T-helper 1 cell (primary cell): Measurements from ENCODE around the gene UBXN4.
"Not testable (repeated sequence)": the region's sequence is repeated elsewhere in the genome, so short reads cannot be mapped to it uniquely, and the experiment has no call there.

Experiments
- DNase-seq, 5 donors: peaks; one replicate each; pipeline ENCODE4 v3.0.0-alpha.2; 2012 to 2020

Gene UBXN4

GRCh38 chr2:135768863-135769262 is 27.2 kb downstream of the UBXN4 start:
- no peak for DNase-seq

DNA sequence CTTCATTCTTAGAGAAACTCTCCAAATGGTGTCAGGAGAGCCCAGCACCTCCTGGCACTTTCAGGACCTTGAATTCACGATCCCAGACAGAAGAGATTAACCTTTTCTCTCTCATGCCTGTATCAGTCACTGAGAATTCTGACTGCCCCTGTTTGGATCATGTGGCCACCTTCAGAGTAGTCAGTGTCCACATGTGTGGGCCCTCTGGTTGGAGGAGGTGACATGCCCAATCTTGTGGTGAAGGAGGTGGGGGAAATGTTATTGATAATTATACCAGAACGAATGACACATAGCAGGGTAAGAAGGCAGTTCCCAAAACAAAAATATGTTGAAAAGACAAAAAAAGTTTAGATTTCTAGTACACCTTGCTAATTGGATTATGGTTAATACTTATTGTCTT is 31.7 kb downstream of the UBXN4 start:
- DNase-seq = no peak

GRCh38 chr2:135773917-135774316 is 32.3 kb downstream of the UBXN4 start:
- DNase-seq = no peak

- DNase-seq = no peak
Measured at GRCh38 chr2:135775420-135775819, 33.8 kb downstream of the UBXN4 start.

DNA sequence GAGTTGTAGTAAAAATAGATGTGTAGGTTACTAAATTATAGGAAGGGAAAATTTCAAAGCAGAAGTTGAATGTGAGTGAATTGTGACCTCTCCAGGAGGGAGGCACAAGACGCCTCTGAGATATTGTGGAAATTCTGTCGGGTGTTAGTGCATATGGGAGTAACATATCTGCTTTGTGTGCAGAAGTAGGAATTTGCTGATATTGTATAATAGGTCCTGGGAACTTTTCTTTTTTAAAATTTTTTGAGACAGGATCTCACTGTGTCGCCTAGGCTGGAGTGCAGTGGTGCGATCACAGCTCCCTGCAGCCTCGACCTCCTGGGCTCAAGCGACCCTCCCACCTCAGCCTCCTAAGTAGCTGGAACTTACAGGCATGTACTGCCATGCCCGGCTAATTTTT is 34.7 kb downstream of the UBXN4 start:
- no peak for DNase-seq

DNA sequence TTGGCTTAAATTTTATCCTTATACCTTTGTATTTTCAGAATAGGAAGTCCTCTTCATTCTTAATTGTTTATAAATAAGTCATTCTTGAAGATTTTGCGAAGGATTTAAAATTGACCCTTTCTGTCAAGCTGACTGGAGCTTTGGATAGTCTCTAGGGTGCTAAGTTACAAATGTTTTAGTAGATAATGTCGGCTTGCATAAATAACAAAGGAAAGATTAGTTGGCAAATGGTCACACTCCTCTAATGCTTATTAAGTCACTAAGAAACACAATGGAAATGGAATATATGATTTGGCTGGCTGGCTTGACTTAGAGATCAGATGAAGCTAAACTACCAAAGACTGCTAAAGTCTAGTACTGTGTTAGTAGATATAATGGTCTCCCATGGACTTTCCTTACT is 40.6 kb downstream of the UBXN4 start:
- no peak for DNase-seq

- DNase-seq = no peak
Measured at GRCh38 chr2:135783439-135783838, 41.8 kb downstream of the UBXN4 start.

DNA sequence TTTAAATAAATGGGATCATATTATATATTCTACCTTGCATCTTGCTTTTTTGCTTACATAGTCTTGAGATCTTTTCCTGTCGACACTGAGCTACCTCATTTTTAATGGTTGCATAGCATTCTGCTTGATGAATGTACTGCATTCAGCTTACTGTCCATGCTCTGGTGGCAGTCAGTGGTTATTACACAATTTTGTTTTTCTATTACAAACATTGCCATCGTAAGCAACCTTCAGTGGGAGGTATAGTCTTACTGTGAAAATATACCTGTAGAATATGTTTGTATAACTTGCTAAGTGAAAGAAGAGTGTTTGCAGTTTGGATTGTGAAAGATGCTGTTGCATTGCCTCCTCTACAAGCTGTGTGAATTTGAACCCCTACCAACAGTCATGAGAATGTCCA is 43.4 kb downstream of the UBXN4 start:
- no peak for DNase-seq

DNA sequence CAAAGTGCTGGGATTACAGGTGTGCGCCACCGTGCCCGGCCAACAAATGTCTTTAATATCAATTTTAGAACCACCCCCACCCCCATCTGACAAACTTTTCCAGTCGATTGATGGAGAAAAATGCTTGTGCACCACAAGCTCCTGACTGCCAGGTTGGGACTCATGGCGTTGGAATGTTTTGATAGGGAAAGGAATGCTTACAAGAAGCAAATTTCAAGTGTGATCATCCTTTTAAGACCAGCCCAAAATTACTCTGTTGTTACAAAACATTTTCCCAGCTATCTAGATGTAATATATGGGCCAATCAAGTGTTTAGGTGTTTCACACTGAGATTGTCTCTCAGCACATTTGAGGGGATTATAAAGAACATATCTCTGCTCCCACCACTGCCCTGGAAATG is 45.2 kb downstream of the UBXN4 start:
- DNase-seq = no peak

- no peak for DNase-seq
Measured at GRCh38 chr2:135790423-135790822, 48.8 kb downstream of the UBXN4 start.

- DNase-seq = no peak
Measured at GRCh38 chr2:135791418-135792190, 49.9 kb downstream of the UBXN4 start.

DNA sequence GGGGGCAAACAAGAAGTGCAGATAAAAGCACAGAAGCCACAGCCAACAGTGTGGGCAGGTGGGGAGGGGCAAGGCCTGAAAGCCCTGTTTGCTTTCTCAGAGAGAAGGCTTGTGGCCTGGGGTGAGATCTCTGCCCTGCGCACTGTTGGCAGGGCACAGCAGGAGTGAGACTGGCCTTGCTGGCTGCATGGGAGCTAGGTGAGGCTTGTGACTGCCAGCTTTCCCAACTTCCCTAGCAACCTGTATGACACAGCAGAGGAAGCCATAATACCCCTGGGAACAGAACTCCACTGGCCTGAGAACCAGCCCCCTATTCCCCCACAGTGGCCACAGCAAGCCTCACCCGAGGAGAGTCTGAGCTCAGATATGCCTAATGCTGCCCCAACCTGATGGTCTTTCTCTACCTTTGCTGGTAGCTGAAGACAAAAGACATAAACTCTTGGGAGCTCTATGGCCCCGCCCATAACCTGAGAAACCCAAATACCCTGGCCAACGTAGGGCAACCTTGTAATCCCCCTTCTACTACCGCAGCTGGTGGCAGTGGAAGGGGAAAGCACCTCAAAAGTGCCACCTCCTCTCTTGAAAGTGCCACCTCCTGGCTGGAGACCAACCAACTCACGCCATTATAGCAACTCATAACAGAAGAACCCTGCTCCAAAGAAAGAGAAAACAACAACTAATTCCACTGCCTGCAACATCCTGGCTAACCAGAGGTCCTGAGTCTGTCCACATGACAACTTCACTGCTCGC is 50.9 kb downstream of the UBXN4 start:
- DNase-seq = peak in 1 of 5 donors; percentile 53

- not testable (repeated sequence) for DNase-seq
Measured at GRCh38 chr2:135795641-135796040, 54.0 kb downstream of the UBXN4 start.

DNA sequence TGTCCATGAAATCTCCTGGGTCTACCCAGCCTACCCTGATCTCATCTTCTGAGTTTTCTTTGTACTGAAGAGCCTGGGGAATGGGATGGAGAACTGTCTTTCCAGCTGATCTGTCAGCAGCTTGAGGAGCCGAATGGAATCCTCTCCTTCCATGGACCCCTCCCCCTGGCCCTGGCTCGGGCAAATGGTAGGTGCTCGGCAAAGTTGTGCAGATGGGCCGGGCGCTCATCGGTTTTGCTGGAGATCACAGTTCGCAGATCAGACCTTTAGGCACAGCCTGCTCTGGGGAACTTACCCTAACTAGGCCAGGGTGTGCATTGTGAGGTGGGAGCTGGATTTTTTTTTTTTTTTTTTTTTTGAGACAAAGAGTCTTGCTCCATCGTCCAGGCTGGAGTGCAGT is 55.0 kb downstream of the UBXN4 start:
- no peak for DNase-seq

DNA sequence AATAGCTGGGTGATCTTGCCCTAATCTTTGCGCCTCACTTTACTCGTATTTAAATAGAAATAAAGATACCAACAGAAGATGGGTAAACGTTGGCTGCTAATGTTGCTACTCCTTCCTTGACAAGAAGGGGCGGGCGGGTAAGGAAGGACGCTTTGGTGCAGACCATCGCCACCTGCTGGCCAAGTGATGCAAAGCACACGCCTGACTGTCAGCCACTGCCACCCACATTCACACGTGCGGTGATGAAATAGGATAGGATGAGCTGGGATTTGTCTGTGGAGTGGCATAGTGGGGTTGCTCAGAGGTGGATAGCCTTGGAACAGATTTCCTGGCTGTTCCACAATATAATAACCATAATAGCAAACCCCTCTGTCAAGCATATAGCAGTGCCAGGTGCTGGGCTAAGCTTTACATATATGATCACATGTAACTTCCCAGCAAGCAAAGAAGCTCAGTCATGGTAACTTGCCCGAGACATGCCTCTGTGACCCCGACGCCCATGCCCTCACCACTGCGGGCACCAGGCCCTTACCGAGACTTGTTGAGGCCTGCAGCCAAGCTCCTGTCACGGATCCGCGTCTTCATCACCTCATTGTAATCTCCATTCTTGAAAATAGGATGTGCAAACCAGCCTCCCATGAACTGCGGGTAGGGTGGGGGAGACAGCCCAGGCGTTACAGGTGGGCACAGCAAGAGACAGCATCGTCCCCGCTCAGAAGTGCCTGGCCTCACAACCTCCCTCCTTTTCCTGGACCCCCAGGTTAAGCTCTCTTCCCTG is 56.0 kb downstream of the UBXN4 start:
- peak; percentile 34 to 79 (median 60) for DNase-seq

GRCh38 chr2:135798275-135798705 is 56.6 kb downstream of the UBXN4 start:
- no peak for DNase-seq

DNA sequence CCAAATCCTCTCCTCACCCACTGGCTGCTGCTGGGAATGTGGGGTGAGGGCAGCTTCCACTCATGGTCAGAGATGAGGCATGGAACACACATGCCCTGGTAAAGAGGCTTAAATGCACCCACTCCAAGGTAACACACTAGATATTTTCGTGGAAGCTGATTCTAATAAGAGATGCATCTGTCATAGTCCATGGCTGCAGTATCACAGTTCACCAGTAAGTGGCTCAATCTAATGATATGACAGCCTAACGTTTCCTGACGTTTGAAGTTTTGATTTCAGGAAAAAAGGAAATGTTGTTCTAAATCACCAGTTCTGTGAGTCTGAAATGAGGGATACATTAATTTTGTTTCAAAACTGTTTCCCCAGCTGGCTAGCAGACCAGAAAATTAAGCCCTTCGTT is 57.1 kb downstream of the UBXN4 start:
- DNase-seq = no peak

- DNase-seq = no peak
Measured at GRCh38 chr2:135799738-135800137, 58.1 kb downstream of the UBXN4 start.

DNA sequence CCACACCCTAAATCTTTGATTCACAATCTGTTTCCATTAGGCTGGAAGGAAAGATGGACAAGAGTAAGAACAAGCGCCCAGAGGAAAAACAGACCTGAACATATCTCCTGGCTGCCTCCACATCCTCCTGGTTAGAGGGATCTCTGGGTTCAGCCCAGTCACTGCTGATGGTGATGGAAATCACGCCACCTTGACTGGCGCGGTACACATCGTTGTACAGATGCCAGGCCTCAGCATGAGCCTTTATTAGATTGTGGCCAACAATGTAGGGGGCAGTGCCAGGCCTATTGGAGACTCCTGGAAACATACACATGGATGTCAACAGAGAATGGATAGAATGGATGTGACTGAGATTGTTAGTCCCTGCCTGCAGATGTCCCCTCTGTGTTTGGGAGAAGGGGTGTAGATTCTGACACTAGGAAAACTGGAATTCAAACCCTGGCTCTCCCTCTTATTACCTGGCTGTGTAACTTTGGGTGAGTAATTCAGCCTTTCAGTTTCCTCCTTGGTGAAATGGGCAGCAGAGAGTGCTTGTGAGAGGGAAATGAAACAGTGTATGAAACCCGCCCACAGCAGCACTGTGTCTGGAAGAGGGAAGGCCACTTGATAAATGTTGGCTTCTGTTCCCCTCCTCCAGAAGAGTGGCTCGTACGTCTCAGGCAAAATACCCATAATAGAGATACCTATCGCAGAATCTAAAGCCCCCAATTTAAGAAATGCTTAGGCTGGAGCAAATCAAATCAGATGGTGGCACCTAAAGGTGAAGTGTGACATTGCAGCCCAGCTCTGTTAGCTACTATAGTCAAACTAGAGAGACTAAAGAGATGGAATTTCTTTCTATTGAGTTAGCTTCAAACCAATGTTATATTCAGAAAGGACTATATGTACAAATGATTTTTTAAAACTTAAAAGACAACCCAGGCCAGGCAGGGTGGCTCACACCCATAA is 59.1 kb downstream of the UBXN4 start:
- no peak for DNase-seq

- no peak for DNase-seq
Measured at GRCh38 chr2:135802350-135802749, 60.7 kb downstream of the UBXN4 start.

GRCh38 chr2:135803278-135803677 is 61.6 kb downstream of the UBXN4 start:
- no peak for DNase-seq

DNA sequence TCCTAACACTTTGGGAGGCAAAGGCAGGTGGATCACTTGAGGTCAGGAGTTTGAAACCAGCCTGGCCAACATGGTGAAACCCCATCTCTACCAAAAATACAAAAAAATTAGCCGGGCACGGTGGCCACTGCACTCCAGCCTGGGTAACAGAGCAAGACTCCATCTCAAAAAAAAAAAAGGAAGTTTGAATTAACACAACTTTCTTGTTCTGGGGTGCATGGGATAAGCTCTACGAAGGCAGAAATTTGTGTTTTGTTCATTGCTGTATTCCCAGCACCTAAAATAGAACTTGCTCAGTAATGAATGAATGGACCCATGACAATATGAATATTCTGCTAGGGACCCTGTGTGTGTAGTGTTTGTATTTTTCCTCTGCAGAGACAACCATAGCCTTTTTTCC is 66.2 kb downstream of the UBXN4 start:
- not testable (repeated sequence) for DNase-seq
